GM12878 (cell line): ENCODE results near the gene STK33. TPM values are rescaled to one million over a fixed set of nuclear protein-coding genes. Genes with fewer than 3 reads are reported as not detected.

Source experiments
- BACH1 ChIP-seq: fragments of 450-650 bp; IDR thresholded peaks from 2 replicates; pipeline ENCODE4 v1.6.1; 2017; ENCODE audit warnings: mild to moderate bottlenecking, borderline replicate concordance
- BRCA1 ChIP-seq: IDR thresholded peaks from 2 replicates; pipeline ENCODE4 v1.6.1; 2011; ENCODE audit warnings: low read depth, low read length, improper control_type of control experiment
- HDGF ChIP-seq: fragments of 450-650 bp; IDR thresholded peaks from 2 replicates; pipeline ENCODE4 v1.6.1; 2016; ENCODE audit warnings: antibody characterized with exemption
- IRF4 ChIP-seq: IDR thresholded peaks from 2 replicates; pipeline ENCODE4 v1.6.1; 2011; ENCODE audit warnings: low read depth, low read length
- NFYA ChIP-seq: IDR thresholded peaks from 2 replicates; pipeline ENCODE4 v1.6.1; 2011; ENCODE audit warnings: low read depth, mild to moderate bottlenecking, low read length, improper control_type of control experiment, borderline replicate concordance
- NFYB ChIP-seq: IDR thresholded peaks from 2 replicates; pipeline ENCODE4 v1.6.1; 2011; ENCODE audit warnings: low read depth, mild to moderate bottlenecking, low read length, improper control_type of control experiment, moderate library complexity; ENCODE audit not compliant: insufficient read depth
- PAX8 ChIP-seq: fragments of 450-650 bp; IDR thresholded peaks from 2 replicates; pipeline ENCODE4 v1.6.1; 2017; ENCODE audit warnings: mild to moderate bottlenecking, moderate library complexity
- RELA ChIP-seq: fragments of 450-650 bp; IDR thresholded peaks from 2 replicates; pipeline ENCODE4 v1.8.0; 2014; ENCODE audit warnings: borderline replicate concordance; ENCODE audit not compliant: partially characterized antibody
- RFX5 ChIP-seq: IDR thresholded peaks from 2 replicates; pipeline ENCODE4 v1.6.1; 2011; ENCODE audit warnings: low read depth, low read length, improper control_type of control experiment
- SMARCA5 ChIP-seq: fragments of 450-650 bp; IDR thresholded peaks from 2 replicates; pipeline ENCODE4 v1.6.1; 2017; ENCODE audit warnings: mild to moderate bottlenecking
- SMC3 ChIP-seq: IDR thresholded peaks from 2 replicates; pipeline ENCODE4 v1.6.1; 2011; ENCODE audit warnings: low read length, improper control_type of control experiment, borderline replicate concordance
- TAF1 ChIP-seq: IDR thresholded peaks from 2 replicates; pipeline ENCODE4 v1.6.1; 2011; ENCODE audit warnings: mild to moderate bottlenecking, low read depth, low read length, borderline replicate concordance
- TCF3 ChIP-seq: IDR thresholded peaks from 2 replicates; pipeline ENCODE4 v1.6.1; 2012; ENCODE audit warnings: low read depth, mild to moderate bottlenecking, low read length, borderline replicate concordance; ENCODE audit not compliant: insufficient read depth
- YY1 ChIP-seq: IDR thresholded peaks from 2 replicates; pipeline ENCODE4 v1.6.1; 2011; ENCODE audit warnings: low read depth, mild to moderate bottlenecking, low read length
- polyA plus RNA-seq, 11 experiments: library from polyadenylated mRNA; depleted of rRNA in 4 of 11; unstranded in 6 of 11; stranded (reverse) in 5 of 11; fragments of >200 nt; fragmentation: Nextera tagmentation in 4 of 11; fragmentation: Illumina TruSeq in 1 of 11; extraction: Ambion mirVana in 4 of 11; extraction: Trizol in 1 of 11; gene quantifications; 1 replicate in 1 of 11; 2 replicates in 10 of 11; pipeline versions ENCODE4 v1.2.1 to v1.2.3, GENCODE V29; 2011 to 2016; ENCODE audit warnings: inconsistent platforms in 2 of 11, missing spikeins in 2 of 11, low read depth in 1 of 11
- total RNA-seq, 4 experiments: library from RNA; depleted of rRNA in 3 of 4; stranded (reverse); fragments of >200 nt in 3 of 4; fragmentation: Illumina TruSeq in 1 of 4; extraction: Trizol in 1 of 4; gene quantifications; 2 replicates each; pipeline versions ENCODE4 v1.2.1 to v1.2.3, GENCODE V29; 2013 to 2021
- TF ChIP-seq, protein P1 (sequence below): fragments of 450-650 bp; formaldehyde crosslinking; IDR thresholded peaks from 2 replicates; pipeline ENCODE4 v1.4.0; 2020; ENCODE audit warnings: mild to moderate bottlenecking, moderate library complexity
- TF ChIP-seq, protein P2 (sequence below): fragments of 450-650 bp; IDR thresholded peaks from 2 replicates; pipeline ENCODE4 v1.6.1; 2018; ENCODE audit warnings: mild to moderate bottlenecking, low read depth, moderate library complexity; ENCODE audit not compliant: partially characterized antibody

Gene STK33
- total and polyA plus RNA-seq, 10 of the 15 experiments (the other 5 are each of a cell fraction or from before 2014, with no cell fraction given): 5.2 to 27.3 (median 18.3) TPM

GRCh38 chr11:8344346-8344745 is 249.7 kb downstream of the STK33 start (continued):
- TF ChIP-seq RELA (no peak), RFX5 (no peak), TAF1 (no peak), SMARCA5 (no peak), HDGF (no peak), IRF4 (no peak), SMC3 (no peak), TCF3 (no peak), PAX8 (no peak), YY1 (no peak), NFYB (no peak), NFYA (no peak), BACH1 (no peak), BRCA1 (no peak)
- TF ChIP-seq, protein P1, sequence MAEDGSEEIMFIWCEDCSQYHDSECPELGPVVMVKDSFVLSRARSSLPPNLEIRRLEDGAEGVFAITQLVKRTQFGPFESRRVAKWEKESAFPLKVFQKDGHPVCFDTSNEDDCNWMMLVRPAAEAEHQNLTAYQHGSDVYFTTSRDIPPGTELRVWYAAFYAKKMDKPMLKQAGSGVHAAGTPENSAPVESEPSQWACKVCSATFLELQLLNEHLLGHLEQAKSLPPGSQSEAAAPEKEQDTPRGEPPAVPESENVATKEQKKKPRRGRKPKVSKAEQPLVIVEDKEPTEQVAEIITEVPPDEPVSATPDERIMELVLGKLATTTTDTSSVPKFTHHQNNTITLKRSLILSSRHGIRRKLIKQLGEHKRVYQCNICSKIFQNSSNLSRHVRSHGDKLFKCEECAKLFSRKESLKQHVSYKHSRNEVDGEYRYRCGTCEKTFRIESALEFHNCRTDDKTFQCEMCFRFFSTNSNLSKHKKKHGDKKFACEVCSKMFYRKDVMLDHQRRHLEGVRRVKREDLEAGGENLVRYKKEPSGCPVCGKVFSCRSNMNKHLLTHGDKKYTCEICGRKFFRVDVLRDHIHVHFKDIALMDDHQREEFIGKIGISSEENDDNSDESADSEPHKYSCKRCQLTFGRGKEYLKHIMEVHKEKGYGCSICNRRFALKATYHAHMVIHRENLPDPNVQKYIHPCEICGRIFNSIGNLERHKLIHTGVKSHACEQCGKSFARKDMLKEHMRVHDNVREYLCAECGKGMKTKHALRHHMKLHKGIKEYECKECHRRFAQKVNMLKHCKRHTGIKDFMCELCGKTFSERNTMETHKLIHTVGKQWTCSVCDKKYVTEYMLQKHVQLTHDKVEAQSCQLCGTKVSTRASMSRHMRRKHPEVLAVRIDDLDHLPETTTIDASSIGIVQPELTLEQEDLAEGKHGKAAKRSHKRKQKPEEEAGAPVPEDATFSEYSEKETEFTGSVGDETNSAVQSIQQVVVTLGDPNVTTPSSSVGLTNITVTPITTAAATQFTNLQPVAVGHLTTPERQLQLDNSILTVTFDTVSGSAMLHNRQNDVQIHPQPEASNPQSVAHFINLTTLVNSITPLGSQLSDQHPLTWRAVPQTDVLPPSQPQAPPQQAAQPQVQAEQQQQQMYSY: no peak
- TF ChIP-seq, protein P2, sequence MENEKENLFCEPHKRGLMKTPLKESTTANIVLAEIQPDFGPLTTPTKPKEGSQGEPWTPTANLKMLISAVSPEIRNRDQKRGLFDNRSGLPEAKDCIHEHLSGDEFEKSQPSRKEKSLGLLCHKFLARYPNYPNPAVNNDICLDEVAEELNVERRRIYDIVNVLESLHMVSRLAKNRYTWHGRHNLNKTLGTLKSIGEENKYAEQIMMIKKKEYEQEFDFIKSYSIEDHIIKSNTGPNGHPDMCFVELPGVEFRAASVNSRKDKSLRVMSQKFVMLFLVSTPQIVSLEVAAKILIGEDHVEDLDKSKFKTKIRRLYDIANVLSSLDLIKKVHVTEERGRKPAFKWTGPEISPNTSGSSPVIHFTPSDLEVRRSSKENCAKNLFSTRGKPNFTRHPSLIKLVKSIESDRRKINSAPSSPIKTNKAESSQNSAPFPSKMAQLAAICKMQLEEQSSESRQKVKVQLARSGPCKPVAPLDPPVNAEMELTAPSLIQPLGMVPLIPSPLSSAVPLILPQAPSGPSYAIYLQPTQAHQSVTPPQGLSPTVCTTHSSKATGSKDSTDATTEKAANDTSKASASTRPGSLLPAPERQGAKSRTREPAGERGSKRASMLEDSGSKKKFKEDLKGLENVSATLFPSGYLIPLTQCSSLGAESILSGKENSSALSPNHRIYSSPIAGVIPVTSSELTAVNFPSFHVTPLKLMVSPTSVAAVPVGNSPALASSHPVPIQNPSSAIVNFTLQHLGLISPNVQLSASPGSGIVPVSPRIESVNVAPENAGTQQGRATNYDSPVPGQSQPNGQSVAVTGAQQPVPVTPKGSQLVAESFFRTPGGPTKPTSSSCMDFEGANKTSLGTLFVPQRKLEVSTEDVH: no peak
